HG02642 (cell line): ENCODE measurements around the gene DIRAS1.

Experiments used
- ATAC-seq: cut with Tn5 transposase; IDR thresholded peaks from one replicate; pipeline ENCODE4 v1.9.1; 2021; ENCODE audit warnings: mild to moderate bottlenecking; ENCODE audit not compliant: unreplicated experiment, poor library complexity

The DIRAS1 gene

DNA sequence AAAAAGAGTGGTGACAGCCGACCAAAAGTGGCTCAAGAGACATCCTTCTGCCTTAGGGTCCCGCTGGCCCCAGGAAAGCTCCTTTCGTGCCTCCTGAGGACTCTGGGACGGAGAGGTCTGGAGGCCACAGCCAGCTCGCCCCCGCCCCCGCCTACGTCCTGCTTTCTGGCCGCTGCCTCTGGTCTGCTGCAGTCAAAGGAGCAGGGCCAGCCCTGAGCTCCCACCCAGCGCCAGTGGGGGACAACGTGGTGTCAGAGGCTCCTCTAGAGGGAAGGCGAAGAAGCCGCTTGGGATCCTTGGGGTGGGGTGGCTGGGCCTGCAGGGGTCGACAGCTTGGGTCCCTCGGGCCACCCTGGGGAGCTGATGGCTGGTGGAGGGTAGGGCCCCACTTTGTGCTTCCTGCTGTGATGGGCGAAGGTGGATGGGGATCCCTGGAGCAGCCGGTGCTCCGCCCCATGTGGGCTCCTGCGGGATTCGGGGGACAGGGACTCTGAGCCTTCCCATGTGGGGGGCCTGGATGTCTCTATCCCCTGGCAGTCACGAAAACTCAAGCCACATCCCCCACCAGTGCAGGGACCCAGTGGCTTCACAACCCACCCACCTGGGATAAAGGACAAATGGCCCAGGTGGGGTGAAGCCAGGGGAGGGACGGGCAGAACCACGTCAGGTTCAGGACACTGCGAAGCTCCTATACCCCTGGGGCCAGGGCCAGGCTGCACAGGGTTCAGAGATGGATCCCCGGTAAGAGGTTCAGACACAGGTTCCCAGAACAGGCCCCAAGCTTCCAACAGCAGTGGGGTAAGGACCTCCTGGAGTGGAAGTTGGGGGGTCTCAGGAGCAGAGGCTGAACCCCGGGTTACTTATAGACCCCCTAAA is 9.0 kb upstream of the DIRAS1 start:
- ATAC-seq: no peak

DNA sequence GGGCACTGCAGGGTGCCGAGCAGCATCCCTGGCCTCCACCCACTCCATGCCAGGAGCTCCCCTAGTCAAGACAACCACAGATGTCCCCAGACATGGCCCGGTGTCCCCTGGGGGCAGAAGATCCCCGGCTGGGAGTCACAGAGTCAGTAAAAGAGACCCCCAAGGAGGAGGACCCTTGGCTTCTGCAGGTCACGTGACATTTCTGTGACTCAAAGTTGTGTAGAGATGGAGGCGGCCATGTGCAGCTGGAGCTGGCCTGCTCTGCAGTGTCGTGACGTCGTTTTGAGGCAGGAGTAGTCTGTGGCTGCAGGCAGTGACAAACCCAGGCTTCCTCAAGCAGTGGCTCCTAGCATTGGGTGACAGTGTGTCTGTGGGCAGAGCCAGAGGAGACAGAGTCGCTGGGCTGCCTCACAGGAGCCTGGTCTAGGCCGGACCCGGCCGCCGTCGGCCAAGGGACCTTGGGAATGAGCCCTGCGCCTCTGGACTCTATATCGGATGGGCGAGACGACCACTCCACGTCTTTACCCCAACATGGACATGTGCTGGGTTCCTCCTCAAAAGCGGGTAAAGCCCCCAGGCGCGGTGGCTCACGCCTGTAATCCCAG is 7.7 kb upstream of the DIRAS1 start:
- ATAC-seq: no peak

DNA sequence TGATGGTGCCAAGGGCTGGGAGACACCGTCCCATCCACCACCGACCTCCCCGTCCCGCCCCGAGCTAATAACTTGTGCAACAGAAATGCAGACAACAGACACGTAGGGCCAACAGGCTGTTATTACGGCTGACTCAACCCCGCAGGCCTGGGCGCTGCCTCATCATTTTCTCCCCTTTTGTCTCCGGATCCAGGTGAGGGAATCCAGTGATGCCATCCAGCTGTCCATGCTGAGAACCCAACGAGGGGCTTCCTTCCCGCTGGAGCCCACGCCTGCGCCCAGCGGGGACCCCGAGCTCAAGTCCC is 6.4 kb upstream of the DIRAS1 start:
- ATAC-seq: no peak

DNA sequence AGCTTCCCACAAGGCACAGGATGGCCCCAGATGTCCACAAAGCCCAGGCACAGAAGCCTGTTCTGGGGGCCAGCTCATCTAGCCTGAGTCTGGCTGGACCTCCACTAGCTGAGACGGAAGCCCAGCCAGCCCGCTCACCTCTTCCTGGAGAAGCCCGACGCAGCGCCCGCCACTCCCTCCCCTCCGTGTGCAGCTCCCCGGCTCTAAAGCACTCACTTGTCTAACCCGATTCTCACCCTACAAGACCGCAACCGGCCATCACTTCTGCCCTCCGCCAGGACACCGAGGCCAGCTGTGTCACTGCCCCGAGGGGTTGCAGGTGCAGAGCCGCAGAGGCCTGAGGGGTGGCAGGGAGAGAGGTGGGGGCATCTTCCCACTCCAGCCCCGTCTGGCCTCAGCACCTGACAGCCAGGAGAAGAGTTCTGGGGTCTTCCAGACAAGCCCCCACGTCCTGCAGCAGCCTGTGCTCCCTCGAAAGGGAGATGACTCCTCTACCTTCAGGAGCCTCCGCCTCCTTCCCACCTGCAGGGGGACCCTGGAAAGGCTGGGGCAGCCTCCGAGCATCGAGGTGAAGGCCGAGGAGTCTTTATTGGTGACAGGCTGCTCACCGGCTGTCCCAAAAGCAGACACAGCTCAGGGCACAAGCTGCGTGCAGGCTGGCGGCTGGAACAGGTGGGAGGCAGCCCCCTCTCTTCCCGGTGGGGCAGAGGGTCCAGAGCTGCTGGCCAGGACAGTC is 5.9 kb upstream of the DIRAS1 start:
- no peak for ATAC-seq

DNA sequence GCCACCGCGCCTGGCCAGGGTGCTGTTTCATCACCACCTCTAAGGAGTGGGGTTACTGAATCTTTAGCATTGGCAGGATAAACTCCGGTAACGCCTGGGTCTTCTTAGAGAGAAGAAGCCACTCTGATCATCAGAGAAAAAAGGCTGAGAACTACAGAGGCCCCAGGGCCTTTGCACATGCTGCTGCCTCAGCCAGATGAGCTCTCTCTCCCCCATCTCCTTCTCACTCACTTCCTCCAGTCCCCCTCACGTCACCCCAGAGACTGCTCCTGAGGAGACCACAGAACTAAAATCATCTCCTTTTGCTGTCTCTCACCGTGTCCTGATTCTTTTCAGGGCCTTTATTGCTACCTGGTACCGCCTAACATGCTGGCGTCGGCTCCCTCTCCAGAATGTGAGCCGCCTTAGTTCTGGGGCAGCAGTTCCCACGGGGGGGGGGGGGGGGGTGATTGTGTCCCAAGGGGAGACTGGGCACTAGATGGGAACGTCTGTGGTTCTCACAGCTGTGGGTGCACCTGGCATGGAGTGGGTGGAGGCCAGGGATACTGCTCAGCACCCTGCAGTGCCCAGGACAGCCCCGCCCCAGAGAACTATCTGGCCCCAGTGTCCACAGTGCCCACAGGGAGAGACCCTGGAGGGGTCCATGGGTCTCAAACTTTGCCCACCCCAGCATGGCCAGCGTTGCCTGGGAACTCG is 5.1 kb upstream of the DIRAS1 start:
- no peak for ATAC-seq

DNA sequence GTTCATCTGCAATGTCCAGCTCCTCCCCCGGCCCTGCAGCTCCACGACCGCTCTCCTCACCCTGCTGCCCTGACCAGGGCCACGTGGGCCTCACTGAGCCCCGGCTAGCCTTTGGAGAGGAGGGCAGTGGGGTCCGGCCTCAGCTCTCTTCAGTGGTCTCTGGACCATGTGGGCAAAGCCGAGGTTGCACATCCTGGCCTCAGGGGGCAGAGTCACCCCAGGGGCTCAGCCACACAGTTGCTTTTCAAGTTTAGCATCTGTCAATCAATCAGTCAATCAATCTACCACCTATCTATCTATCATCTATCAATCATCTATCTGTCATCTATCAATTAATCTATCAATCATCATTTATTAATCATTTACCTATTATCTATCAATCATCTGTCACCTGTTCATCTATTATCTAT is 3.0 kb upstream of the DIRAS1 start:
- ATAC-seq: no peak

DNA sequence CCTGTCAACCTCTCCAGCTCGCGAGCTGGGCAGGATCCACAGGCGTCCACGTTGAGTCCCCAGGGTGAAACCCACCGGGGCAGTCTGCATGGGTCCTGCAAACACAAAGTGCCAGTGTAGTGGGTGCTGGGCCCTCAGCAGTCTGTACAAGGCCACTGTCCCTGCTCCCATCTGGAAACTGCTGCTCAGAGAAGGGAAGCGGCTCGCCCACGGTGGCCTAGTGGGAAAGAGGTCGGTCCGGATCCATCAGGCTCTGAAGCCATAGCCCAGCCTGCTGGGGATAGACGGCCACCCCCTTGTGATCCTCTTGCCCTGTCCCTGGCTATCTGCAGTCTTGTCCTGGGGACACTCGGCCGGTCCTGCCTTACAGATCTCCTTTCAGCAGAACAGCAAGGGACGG is 2.6 kb upstream of the DIRAS1 start:
- no peak for ATAC-seq

DNA sequence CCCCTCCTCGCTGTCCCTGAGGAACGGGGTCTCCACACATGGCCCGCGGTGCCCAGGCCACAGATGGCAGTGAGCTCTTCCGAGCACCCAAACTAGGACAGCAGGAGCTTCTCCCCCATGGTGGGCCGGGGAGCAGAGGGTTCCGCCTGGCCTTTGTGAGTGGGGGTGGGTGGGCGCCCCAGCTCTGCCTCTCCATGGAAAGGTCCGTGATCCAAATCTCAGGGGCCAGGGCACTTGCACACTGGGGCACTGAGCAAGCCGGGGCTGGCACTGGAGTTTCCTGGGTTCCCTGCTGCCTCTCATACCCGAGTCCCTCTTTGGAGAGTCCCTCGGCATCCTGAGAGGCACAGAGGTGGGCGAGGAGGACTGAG is 2.2 kb upstream of the DIRAS1 start:
- no peak for ATAC-seq

DNA sequence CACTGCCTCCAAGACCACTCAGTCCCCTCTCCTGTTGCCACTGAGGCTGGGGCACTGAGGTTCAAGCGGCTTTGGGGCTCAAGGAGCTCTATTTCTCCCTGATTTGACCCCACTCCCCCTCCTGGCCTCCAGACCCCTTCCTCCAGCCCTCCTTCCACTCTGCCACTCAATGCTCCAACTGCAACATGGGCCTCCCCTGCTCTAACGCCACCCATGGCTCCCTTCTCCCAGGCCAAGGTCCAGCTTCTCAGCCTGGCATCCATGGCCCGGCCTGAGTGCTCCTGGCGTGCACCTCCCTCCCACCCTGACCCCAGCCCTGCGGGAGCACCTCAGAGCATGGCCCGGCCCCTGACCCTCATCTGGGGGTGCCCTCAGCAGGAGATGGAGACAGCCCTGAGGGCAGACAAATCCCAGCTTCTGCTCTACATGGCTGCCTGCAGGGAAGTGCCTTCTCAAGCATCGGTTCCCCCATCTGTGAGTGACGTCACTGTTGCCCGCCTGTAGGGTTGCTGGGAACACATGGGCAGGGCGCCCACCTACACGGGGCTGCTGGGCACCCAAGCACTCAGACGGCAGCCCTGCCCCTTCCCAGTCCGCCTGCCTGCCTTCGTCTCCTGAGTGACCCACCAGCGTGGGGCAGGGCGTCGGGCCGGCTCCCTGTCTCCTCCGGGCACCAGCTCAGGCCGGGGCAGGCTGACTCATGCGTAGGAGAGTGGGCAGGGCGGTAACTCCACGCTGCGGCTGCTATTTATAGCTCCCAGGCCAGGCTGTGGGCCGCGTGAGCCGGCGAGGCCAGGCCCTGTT is 1.6 kb upstream of the DIRAS1 start:
- ATAC-seq: no peak

DNA sequence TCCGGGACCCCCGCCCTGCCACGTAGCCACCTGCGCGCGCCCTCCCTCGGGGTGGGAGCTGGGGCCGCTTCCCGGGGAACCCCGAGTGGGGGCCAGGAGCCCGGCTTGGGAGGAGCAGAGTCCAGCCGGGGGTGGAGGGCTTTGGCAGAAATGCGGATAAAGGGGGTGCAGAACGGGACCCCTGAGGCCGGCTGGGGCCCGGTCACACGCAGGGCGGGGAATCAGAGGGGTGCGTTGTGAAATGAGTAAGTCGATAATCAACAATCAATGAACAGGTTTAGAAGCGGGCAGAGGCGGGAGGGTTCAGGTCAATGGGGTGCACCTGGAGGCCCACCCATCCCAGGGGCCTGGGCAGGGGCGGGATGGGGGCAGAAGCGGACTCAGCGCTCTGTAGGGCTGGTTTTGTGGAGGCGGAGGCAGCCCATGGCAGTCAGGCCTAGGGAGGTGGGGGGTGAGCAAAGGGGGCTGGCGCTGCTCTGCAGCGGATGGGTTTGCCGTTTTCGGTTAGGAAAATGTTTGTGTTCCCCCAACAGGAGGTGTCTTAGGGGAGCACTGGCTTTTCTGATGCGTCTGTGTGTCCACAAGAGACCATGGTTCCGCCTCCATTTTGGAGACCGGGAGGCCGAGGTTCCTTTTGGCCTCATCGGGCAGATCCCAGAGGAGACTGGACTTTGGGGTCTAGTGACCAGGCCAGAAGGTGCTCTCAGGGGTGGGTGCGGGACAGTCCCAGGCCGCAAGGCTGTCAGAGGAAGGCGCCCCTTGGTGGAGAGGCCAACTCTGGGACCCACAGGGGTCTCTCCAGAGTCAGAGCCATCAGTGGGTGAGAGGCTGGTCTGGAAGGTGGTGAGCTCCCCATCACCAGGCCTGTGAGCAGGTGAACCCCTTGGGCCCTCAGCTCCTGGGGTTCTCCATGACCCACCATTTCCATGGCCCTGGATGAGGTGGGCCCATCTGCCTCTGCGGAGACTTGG is 683 bp upstream of the DIRAS1 start:
- ATAC-seq: no peak

DNA sequence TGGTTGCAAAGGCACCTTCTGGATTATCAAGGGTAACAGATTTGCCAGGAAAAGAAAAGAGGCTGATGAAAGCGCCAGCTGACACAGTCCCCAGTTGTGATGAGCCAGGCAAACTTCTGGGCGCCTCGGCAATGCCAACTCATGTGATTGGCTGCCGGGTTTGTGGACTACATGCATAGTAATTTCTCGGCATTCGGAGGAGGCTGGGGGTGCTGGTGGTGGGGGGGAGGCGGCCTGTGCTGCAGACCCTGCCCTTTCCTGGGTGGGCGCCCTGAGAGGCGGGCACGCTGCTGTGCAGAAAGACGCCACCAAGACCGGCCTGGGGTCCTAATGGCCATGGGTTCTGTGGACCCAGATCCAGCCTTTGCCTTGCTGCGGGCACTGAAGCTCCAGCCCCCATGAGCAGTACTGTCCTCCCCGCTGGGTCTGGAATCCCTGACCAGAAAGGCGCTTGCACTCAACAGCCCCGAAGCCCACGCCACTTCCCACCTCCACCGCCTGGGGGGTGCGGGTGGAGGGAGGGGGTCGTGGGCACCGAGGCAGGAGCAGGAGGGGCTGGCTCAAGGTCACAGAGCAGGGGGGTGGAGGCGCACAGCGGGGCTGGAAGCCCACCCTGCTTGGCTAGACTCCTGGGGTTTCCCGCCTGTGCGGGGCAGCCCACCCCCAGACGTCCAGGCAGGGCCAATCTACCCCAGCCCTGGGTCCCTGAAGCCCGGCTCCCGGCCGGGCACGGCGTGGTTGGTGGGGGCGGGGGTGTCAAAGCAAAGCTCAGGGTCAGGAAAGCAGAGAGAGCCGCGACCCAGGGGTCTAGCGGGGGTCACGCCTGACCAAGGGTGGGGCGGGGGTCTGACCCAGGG is 1.0 kb downstream of the DIRAS1 start:
- ATAC-seq: no peak

DNA sequence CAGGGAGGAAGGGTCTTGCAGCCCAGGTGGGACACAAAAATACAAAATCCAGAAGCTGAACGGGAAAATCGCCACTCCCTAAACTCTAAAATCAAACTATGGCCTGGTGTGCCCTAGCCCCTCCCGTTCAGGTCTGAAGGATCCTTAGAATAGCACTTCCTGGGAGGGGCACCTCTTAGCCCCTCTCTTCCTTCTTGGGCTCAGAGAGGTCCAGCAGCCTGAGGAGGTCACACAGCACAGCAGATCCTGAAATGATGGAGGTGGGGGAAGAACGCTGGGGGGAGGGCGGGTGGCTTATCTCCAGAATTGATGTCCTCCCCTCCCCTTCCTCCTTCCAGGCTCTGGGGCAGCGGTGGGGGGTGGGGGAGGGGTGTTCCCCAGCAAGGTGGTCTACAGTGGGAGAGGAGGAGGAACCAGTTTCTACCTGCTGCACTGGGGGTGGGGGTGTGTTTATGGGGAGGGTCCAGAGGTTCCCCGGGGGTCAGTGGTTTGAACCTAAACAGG is 1.9 kb downstream of the DIRAS1 start:
- ATAC-seq: no peak

DNA sequence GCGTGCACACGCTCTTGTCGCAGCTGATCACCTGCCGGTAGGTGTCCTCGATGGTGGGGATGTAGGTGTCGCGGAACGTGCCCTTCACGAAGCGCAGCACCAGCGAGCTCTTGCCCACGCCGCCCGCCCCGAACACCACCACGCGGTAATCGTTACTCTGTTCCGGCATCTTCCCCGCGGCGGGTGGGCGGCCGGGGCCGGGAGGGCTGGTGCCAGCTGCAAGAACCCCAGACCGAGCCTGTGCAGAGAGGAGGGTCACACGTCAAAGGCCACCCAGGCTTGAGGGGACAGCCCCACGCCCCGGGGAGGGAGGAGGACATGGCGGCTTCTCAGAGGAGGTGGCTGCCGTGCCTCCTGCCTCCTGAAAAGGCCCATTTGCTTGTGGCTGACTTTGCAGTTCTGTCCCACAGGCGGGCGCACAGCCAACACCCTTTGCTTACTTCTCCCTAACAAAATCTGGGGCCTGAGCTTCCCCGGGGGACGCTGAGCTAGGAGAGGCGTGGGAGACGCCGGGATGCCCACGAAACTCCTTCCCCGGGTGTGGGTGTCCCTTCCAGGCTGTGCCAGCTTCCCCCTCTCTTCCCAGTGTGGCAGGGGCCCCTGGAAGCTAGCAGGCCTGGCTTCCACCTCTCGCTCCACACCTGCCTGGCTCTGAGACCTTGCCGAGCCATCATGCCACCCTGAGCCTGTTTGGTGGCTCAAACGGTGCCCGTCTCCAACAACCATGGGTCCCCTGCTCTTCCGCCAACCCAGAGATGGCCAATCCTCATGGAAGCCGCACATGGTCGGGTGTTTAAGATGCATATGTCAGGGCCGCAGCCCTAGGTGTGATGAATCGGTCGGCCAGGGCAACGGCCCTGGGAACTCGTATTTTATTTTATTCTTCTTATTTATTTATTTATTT is 3.3 kb downstream of the DIRAS1 start:
- ATAC-seq: no peak

DNA sequence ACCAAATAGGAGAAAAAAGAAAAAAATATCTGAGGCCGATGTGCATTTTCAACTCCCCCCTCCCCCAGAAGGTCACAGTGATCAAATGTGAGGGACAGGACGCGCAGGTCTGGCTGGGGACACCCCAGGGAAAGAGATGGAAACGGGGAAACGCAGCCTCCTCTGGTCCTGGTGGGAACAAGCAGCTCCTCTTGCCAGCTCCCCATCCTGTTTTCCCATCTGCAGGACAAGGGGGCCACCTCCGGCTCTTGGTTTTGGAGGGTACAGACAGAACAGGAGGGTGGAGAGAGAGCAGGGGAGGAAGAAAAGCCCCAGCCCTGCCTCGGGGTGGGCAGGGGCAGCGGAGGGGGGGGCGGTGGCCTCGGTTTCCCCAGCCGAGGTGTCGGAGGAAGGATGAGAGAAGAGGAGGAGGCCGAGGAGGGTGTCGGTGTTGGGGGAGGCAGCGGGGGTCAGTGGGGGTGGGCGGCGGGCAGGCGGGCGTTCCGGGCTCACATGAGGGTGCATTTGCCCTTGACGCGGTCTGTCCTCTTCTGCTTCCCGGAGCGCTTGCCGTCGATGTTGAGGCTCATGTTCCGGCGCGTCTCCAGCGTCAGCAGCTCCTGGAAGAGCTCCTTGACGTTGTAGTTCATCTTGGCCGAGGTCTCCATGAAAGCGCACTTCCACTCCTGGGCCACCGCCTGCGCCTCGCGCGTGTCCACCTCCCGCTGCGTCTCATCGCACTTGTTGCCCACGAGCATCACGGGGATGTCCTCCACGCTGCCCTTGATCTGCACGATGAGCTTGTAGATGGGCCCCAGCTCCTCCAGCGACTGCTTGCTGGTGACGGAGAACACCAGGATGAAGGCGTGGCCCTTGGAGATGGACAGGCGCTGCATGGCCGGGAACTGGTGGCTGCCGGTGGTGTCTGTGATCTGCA is 4.2 kb downstream of the DIRAS1 start:
- no peak for ATAC-seq

DNA sequence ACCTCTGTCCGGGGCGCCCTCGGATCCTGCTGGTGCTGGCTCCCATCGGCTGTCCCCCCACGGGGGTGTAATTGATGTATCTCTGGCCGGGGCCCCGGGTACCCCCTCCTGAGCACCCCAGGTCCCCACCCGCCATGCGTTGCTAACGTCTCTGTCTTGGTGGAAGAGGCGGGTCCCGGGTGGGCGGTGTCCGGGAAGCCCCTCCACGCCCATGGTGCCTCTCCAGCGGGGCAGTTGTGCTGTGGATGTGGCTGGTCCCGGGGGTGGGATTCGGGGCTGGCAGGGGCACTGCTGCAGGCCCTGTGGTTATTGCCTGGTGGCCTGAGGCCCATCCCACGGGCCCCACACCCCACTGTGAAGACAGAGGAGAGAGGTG is 4.9 kb downstream of the DIRAS1 start:
- ATAC-seq: no peak
